HG03432 (cell line): ENCODE data around the gene MEIS1.

Source experiments
- ATAC-seq: cut with Tn5 transposase; IDR thresholded peaks from one replicate; pipeline ENCODE4 v1.9.1; 2021; ENCODE audit warnings: mild to moderate bottlenecking, moderate library complexity; ENCODE audit not compliant: unreplicated experiment

The MEIS1 gene

DNA sequence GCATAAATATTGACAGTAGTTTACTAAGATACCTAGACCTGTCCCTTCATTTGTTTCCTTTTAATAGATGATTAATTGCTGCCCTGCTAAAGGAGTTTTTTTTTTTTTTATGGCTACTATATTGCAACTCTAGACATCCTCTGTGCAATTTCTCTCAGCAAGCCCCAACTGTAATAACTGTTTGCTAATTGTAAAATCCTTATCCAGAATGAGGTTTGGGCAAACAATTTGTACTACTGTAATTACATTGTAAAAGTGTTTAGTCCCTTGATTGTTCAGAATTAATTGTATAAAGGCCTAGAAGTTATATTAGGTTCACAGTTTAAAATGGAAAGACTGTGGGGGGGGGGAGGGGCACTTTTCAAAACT lies 3.7 kb upstream of the MEIS1 start:
- ATAC-seq, result no peak

DNA sequence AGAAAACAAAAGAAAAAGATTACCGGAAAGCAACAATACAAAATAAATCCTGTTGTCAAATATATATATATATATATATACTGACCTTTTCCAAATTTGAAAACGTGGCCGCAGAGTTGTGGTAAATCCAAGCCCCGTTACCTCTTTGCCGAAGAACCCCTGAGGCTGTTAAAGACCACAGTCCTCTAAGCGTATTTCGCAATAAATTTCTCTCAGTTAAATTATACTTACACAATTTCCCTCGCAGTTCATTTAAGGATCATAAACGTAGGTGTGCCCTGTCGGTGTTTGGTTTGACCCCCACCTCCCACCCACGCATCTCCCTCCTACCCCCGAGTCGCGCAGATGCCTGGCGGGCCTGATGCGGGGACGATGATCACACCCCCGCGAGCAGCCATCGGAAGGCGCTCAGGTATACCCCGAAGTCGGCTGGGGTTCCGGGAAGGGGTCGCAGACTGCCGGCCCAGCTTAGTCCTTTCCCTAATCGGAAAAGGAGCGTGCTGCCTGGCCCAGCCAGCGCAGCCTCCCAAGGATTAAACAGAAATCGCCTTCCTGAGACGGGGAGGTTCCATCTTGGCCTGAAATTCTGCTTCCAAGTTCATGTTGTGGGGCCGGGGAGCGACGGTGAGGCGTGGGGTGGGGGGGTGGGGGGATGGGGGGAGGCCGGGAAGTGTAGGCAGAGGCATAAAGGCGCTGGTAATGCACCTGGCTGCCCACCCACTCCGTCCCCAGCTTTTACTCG lies 2.9 kb upstream of the MEIS1 start:
- no peak for ATAC-seq

DNA sequence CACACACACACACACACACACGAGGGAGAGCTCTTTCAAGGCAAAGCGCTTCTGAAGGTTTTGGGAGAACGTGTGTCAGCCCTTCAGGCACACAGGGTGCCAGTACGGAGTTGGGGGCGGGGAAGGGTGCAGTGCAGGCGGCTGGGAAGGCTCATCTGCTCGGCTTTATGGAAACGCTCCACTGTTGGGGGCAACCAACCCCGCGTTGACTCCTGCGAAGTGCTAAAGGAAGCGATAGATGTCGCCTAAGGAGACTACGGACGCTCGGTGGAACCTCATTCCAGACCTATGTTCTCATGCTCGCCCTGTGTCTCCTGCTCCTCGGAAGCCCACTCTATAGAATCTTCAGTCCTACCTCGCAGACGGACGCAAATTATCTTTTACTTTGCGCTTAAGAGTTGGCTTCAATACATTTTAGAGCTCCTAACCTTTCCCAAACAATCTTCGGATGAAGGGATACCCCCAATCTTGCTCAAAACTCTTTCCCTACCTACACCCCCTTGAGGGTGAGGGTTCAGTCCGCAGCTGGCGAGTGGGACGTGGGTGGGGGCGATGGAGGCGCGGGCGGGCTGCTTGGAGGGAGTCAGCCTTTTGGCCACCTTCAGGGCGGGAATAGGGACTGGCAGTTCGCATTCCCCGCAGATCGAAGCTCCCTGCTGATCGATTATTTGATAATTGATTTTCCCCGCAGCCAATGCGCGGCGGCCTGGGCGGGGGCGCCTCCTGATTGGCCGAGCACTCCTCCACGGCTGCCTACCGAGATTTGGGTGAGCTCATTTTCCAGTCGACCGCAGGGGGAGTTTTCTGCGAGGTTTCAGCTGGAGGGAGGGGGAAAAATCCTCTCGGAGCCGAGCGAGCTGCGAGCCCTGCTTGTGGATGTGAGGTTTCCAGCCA lies 1.9 kb upstream of the MEIS1 start:
- no peak for ATAC-seq

DNA sequence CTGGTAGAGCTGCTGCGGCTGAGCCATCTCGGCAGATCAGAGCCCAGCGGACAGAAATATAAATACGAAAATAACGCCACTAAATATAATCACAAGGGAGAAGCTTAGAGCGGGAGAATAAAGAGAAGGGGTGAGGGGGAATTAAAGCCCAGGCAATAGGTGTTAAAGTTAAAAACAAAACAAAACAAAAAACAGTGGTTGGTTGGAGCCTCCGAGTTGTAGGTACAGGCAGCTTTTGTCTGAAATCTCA lies 1.3 kb upstream of the MEIS1 start:
- no peak for ATAC-seq

DNA sequence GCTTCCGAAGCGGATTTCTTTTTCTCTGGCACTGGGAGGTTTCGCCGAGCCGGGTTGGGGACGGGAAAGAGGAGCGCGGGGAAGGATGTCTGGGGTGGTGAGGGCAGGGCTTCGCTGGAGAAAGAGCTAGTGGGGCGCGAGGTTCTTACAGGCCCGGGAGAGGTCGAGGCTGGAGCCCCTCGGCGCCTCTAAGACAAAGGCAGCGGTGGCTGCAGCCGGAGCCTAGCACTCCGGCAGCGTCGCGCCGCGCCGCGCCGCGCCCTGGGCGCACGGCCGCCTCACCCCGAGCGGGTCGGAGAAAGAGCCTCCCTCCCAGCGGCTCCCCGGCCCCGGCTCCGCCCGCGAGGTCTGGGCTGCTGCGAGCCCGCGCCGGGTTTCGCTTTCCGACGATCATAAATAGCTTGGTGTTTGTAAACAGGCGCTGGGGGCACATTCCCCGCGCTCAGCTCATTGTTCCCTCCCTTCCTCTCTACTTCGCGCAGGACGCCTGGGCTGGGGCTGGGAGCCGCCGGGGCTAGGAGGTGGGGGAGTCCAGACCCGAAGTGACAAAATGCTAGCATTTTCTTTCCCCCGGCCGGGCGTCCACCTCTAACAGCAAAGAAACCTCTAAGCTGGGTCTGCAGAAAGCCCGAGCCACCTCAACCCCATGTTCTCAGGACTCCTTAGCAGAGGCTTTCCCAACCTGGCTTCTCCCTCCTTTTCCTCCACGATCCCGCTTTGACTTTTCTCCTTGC lies 813 bp upstream of the MEIS1 start:
- ATAC-seq, result peak; percentile 50

DNA sequence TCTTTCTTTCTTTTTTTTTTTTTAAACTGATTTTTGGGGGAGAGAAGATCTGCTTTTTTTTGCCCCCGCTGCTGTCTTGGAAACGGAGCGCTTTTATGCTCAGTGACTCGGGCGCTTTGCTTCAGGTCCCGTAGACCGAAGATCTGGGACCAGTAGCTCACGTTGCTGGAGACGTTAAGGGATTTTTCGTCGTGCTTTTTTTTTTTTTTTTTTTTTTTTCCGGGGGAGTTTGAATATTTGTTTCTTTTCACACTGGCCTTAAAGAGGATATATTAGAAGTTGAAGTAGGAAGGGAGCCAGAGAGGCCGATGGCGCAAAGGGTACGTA lies 587 bp downstream of the MEIS1 start:
- ATAC-seq, result no peak

DNA sequence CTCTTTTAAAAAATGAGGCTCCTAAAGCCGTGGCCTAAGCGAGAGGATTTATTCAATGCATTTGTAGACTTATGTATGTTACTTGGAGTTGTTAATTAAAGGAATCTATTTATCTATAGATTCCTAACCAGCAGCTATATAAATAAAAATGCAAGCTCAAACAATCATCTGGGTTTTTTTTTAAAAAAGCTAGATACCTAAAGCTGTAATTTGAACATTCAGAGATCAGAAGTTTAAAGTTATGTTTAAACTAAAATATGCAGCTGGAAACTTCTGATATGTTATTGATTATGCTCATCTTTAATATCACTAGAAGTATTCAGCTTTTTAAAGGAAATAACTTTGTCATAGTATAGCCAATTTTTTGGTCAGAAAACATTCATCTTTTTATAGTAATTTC lies 1.0 kb downstream of the MEIS1 start:
- ATAC-seq, result no peak

DNA sequence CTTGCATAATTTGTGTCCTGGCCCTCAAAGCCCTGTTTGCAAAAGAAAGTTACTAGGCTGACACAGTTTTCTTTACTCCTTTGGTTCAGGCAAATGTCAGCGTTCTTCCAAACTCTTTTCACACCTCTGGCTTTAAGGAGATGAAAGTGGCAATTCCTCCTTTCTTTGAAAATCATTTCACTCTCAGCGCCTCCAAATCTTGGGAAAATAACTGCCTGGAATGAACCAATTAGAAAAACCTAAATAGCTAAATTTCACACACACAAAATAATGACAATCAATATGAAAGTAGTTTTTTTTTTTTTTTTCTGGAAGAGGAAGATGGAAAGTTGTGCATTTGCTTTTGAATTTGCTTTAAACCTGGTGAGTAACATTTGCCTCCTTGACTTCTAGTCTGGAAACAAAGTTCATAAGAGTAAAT lies 1.7 kb downstream of the MEIS1 start:
- no peak for ATAC-seq

DNA sequence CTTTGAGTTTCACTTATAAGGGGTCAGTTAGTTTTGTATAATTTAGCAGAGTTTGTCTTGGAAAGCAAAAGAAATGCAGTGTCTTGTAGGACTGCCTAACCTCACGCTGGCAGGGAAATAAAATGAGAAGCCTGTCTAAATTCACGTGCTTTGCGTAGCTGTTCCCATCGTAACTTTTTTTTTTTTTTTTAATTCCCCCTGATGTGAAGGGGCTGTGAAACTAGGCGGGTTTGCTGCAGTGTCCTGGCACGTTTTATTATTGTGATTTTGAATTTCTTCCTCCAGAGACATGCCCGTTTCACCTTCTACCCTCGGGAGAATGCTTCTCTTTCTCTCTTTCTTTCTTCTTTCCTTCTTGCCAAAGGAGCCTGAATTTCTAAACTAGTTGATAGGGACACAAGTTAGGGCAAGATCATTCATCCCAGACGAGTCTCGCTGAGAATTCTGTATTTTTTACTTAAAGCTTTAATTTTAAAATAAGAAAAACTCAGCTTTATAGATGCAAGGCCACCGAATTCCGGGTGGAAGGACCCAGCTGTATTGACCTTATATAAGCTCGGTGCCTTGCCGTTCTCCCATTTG lies 2.3 kb downstream of the MEIS1 start:
- ATAC-seq, result no peak

DNA sequence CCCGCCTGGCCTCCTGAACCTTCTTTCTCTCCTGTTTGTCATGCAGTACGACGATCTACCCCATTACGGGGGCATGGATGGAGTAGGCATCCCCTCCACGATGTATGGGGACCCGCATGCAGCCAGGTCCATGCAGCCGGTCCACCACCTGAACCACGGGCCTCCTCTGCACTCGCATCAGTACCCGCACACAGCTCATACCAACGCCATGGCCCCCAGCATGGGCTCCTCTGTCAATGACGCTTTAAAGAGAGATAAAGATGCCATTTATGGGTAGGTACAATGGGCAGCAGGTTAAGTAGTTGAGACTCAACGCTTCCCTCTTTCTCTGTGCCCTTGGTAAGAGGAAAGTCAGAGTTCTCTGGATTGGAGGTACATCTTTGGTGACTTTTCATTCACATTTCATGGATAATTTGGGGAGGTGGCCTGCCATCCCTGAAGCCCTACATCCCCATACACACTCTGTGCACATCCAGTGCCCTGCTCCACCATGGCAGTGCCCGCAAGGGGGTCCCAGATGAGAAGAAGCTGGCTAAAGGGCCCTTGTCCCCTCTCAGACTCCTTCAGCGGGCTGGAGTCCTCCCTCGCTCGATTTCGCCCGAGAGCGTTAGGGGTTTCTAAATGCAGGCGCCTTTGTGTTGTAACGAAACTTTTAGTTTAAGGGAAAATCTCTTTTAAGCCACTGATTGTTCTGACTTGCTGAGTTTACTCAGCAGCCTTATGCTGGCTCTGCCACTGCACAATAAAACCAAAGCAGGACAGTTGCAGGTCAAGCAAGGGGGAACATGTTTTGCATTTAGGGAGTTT lies 3.0 kb downstream of the MEIS1 start:
- no peak for ATAC-seq

DNA sequence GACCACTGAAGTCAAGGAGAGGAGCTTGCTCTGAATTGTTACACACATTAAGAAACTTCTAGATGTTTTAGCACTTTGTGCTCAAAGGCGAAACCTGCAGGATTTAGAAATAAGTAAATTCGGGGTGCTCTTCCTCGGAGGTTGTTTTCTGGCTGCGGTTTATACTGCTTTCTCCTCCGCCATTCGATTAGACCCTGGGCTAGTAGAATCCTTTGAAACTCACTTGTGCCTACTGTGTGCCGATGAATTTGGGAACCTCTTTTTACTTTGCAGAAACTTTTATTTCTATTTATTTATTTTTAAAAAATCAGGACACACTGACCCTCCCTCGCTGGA lies 3.5 kb downstream of the MEIS1 start:
- ATAC-seq, result no peak

DNA sequence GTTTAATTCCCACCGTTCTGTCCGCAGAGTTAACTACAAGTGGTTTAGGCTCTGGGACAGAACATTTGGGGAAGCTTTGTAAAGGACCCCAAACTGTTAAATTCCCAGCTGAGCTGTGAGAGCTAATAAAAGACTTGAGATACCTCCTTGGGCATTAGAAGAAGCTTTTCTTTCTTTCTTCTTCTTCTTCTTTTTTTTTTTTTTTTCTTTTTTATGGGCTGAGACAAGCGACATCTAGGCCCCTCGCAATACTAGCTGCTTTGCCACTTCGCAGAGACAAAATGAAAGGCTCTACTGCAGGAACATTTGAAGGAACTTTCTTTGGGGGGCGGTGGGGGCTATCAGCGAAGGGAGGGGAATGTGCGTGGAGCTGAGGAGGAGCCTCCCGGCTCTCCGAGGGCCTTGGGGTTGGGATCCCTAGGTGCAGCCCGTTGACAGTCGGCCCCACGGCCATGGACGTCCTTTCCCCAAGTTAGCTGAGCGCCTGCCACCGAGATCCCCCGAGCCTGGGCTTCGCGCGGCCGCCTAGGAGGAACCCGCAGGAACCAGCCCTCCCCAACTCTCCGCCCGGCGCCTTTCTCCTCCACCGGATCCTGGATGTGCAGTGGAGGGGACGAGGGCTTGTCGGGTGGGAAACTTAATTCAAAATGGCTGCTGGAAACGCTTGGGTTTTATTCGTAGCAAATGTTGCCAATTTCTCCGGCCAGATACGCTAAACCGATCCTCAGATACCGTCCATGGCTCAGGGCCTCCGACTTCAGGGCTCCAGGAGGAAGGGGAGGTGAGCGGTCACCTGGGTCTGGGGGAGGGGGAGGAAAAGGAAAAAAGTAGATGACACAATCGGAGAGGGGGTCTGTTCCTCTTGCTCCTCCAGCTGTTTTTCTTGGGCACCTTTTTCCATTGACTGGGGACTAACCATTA lies 4.2 kb downstream of the MEIS1 start:
- ATAC-seq, result no peak

DNA sequence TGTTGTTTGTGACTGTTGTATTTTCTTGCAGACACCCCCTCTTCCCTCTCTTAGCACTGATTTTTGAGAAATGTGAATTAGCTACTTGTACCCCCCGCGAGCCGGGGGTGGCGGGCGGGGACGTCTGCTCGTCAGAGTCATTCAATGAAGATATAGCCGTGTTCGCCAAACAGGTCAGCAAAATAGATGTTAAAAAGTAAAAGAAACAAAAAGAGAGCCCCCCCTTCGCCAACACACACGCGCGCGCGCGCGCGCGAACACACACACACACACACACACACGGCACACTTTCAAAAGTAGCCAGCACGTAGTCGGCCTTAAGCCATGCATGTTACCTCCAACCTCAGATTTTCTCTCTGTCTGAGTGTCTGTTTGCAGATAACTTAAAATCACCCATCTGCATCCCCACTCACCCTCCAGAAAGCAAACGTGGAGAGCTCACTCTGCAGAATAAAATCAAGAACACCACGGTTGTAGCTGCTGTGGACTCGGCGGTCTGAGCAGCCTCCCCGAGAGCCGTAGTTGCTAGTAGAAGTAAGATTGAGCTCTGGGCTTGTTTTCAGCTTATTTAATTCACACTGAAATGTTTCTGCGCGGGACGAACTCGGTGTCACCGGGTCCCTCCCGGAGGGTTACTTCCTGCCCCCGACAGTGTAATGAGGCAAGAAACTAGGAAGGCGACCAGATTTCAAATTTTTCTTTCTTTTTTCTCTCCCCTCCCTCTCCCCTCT lies 5.1 kb downstream of the MEIS1 start:
- ATAC-seq, result no peak

DNA sequence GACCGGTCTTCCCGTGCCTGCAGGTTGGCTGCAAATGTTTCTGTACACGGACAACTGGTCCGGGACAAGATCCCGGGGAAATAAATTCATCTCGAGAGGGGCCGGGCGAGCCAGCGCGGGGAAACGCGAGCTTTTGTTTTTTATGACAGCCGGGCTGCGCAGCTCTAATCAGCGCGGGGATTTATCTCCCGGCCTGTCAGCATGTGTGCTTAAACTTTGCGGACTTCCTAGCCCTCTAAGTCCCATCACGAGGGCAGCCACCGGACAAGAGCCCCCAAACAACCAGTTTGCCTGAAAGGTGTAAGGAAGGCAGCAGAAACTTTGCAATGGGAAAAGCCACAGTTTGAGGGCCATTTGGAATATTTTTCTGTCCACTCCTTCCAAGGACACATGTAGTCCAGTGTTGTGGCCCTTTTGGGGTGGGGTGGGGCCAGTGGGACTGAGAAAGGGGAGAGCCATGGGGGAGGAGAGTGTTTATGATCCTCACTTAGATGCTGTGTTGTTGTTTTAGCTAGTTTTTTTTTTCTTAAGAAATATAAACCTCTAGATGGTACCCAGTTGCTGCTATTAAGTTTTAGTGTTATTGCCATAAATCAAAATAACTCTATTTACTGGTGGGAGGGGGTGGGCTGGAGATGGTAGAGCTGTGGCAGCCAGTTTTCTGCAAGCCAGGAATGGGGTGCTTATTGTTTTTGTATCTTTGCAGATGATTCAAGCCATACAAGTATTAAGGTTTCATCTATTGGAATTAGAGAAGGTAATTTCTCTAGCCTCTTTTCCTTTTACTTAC lies 6.0 kb downstream of the MEIS1 start:
- ATAC-seq, result no peak

DNA sequence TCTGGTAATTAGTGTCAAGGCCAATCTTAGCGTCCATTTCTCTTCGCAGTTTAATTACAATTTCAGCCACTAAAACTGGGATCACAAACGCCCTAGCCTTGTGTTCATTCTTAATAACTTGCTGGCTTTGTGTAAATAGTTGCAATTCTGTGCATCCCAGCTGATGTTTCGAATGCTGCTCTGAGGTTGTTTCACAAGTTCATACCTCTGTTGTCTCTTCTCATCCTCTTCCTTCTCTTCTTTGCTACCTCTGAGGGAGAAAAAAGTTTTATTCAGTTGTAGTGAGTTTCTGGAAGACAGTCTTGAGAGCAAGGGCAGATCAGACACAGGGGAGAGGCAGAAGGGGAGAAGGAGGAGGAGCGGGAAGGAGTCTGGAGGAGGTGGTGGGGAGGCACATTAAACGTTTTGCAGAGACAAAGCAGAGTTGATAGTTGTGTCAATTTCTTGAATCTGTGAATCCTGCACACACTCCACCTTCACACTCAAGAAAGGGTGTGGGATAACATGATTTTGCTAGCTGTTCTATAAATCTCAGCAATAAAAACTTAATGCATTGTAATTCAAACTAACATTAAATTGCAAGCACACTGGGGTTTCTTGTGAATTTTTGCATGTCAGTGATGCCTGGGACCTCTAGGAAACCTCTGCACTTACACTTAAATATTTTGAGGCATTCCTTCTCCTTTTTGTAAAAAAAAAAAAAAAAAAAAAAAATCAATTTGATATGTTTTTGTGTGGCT lies 6.8 kb downstream of the MEIS1 start:
- no peak for ATAC-seq

DNA sequence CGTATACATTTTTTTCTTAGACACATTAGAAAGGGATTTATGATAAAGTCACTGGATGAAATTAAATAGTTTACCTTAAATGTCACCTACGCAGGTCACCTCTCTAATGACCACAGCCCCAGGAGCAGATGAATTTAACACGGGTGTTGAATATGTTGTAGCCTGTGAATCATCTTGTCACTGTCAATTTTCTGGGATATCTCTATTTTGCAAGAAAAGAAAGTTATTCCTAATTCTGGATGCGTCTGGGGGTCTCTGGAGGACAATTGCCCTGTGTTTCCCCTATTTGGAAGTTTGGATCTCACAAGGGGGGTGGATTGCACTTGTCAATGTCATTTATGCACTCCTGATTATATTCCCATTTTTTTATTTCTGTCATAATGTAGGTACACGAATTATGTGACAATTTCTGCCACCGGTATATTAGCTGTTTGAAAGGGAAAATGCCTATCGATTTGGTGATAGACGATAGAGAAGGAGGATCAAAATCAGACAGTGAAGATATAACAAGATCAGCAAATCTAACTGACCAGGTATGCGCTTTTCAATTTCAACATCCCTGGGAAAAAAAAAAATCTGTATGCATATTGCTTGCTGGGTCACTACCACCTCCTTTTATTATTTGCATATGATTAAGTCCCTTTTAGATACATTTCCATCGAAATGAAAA lies 7.7 kb downstream of the MEIS1 start:
- no peak for ATAC-seq
